GM23338 (cell line): ENCODE data around the gene THBS2. TPM values are rescaled to one million over a fixed set of nuclear protein-coding genes. Genes with fewer than 3 reads are reported as not detected.

ENCODE experiments used
- ATAC-seq: fragments of 200-7000 bp; cut with Tn5 transposase; 3 replicates; pipeline ENCODE4 v1.9.1; 2020
- DNase-seq: peaks from one replicate; pipeline ENCODE4 v3.0.0-alpha.2; 2015; ENCODE audit warnings: low spot score
- H2AFZ ChIP-seq: fragments of 200-600 bp; sonication (generic); 2 replicates; pipeline ENCODE4 v1.8.0; 2016; ENCODE audit warnings: antibody characterized with exemption, mild to moderate bottlenecking, moderate library complexity
- H3F3A ChIP-seq: fragments of 200-600 bp; sonication (generic); replicated peaks from 2 replicates; pipeline ENCODE4 v1.8.0; 2017; ENCODE audit warnings: antibody characterized with exemption, mixed run types, low read depth
- H3K27ac ChIP-seq: fragments of 200-600 bp; sonication (generic); 2 replicates; pipeline ENCODE4 v1.6.1; 2016; ENCODE audit warnings: low read depth
- H3K27me3 ChIP-seq: fragments of 200-600 bp; sonication (generic); 2 replicates; pipeline ENCODE4 v1.8.0; 2016; ENCODE audit warnings: mild to moderate bottlenecking, mixed run types, moderate library complexity; ENCODE audit not compliant: insufficient read depth
- H3K36me3 ChIP-seq: fragments of 200-600 bp; sonication (generic); 2 replicates; pipeline ENCODE4 v1.8.0; 2016; ENCODE audit warnings: mild to moderate bottlenecking; ENCODE audit not compliant: insufficient read depth
- H3K4me1 ChIP-seq: fragments of 200-600 bp; sonication (generic); 2 replicates; pipeline ENCODE4 v1.8.0; 2016; ENCODE audit warnings: mild to moderate bottlenecking, moderate library complexity; ENCODE audit not compliant: insufficient read depth
- H3K4me2 ChIP-seq: fragments of 200-600 bp; sonication (generic); 2 replicates; pipeline ENCODE4 v1.7.1; 2017; ENCODE audit warnings: mixed run types
- H3K4me3 ChIP-seq: fragments of 200-600 bp; sonication (generic); 2 replicates; pipeline ENCODE4 v1.6.1; 2016; ENCODE audit warnings: mixed run types
- H3K79me2 ChIP-seq: fragments of 200-600 bp; sonication (generic); replicated peaks from 2 replicates; pipeline ENCODE4 v1.8.0; 2017; ENCODE audit warnings: mild to moderate bottlenecking; ENCODE audit not compliant: insufficient read depth
- H3K9me2 ChIP-seq: fragments of 200-600 bp; sonication (generic); 2 replicates; pipeline ENCODE4 v1.8.0; 2017; ENCODE audit not compliant: insufficient read depth
- H4K20me1 ChIP-seq: fragments of 200-600 bp; sonication (generic); replicated peaks from 2 replicates; pipeline ENCODE4 v1.8.0; 2017; ENCODE audit warnings: mild to moderate bottlenecking; ENCODE audit not compliant: insufficient read depth
- H3K27ac Mint-ChIP-seq: 2 replicates; pipeline ENCODE4 v1.8.0; 2020; ENCODE audit warnings: inconsistent platforms, mild to moderate bottlenecking, moderate library complexity, mixed read lengths
- H3K27me3 Mint-ChIP-seq: 3 replicates; pipeline ENCODE4 v1.8.0; 2022; ENCODE audit warnings: low read depth, mild to moderate bottlenecking, moderate library complexity, mixed read lengths, inconsistent platforms; ENCODE audit not compliant: insufficient read depth, poor library complexity
- H3K36me3 Mint-ChIP-seq: 3 replicates; pipeline ENCODE4 v1.8.0; 2021; ENCODE audit warnings: low read depth, mild to moderate bottlenecking, inconsistent platforms, moderate library complexity, mixed read lengths
- H3K4me1 Mint-ChIP-seq: 3 replicates; pipeline ENCODE4 v1.8.0; 2020; ENCODE audit warnings: mild to moderate bottlenecking, inconsistent platforms, mixed read lengths
- H3K4me3 Mint-ChIP-seq: 3 replicates; pipeline ENCODE4 v1.8.0; 2021; ENCODE audit warnings: moderate library complexity, mild to moderate bottlenecking, inconsistent platforms, mixed read lengths
- H3K9me3 Mint-ChIP-seq: 3 replicates; pipeline ENCODE4 v1.8.0; 2020; ENCODE audit warnings: moderate library complexity, mild to moderate bottlenecking, inconsistent platforms, mixed read lengths
- ETS1 ChIP-seq: IDR thresholded peaks from 2 replicates; pipeline ENCODE4 v1.6.1; 2016; ENCODE audit warnings: antibody characterized with exemption
- JUNB ChIP-seq: IDR thresholded peaks from one replicate; pipeline ENCODE4 v1.6.1; 2016; ENCODE audit warnings: antibody characterized with exemption; ENCODE audit not compliant: unreplicated experiment
- NANOG ChIP-seq: IDR thresholded peaks from 2 replicates; pipeline ENCODE4 v1.6.1; 2016; ENCODE audit warnings: antibody characterized with exemption, borderline replicate concordance
- ZNF331 ChIP-seq: fragments of 250-450 bp; sonication (Bioruptor Pico); IDR thresholded peaks from 2 replicates; pipeline ENCODE4 v1.5.0; 2020; ENCODE audit warnings: low read depth, mild to moderate bottlenecking, moderate library complexity
- polyA plus RNA-seq: library from polyadenylated mRNA; unstranded; fragments of >200 nt; fragmentation: Nextera tagmentation; extraction: Ambion mirVana; gene quantifications from 2 replicates; pipeline ENCODE4 v1.2.1, GENCODE V29; 2016
- total RNA-seq: library from RNA; depleted of rRNA; stranded (reverse); fragments of >200 nt; shearing (Covaris generic); gene quantifications from 2 replicates; pipeline ENCODE4 v1.2.3, GENCODE V29; 2014
- TF ChIP-seq, protein P1 (sequence below): fragments of 250-450 bp; sonication (Bioruptor Pico); IDR thresholded peaks from 2 replicates; pipeline ENCODE4 v1.5.0; 2020; ENCODE audit warnings: mild to moderate bottlenecking, moderate library complexity

The THBS2 gene
- total and polyA plus RNA-seq, 2 experiments from 2014 or later = 7.9 to 44.7 TPM

DNA sequence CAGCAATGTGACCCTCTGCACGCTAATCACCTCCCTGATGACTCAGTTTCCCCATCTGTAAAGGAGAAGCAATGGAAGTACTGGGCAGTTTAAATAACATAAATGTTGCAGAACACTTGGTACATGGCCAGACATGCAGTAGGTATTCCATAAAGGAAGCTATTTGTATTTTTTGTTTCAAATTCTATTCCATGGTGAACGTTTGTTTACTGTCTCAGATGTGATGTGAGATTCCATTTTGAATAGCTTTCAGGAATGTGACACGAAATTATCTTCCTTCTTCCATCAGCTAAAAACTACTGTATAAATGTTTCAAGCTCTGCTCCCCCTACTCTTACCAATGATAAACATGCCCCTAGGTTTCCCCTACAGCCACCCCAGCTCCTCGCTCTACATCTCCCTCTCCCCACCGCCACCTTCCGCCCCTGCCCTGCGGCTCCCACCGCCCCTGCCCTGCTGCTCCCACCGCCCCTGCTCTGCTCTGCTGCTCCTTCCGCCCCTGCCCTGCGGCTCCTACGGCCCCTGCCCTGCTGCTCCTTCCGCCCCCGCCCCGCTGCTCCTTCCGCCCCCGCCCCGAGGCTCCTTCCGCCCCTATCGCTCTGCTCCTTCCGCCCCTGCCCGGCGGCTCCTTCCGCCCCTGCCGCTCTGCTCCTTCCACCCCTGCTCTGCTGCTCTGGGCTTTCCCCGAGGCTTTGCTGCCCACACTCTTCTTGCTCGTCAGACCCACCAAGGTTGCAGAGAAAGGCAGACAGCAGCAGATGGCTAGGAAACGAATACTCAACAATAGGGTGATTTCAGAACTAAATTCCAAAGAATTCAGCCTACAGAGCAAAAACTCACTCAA lies 78.9 kb downstream of the THBS2 start (continued):
- TF ChIP-seq NANOG = no peak

- H3K9me3 Mint-ChIP-seq = peaks cover under 1% of the 10 kb centered on the region; the same call in 1 of the 3 replicates
- H3K36me3 ChIP-seq = no peaks in the 10 kb centered on the region
- H3K79me2 ChIP-seq = no peaks in the 10 kb centered on the region
- H3K27me3 ChIP-seq = no peaks in the 10 kb centered on the region
- H3K9me2 ChIP-seq = no peaks in the 10 kb centered on the region
- H3F3A ChIP-seq = no peaks in the 10 kb centered on the region
- H3K4me1 ChIP-seq = no peaks in the 10 kb centered on the region
- H3K36me3 Mint-ChIP-seq = no peaks in the 10 kb centered on the region
- H3K27ac ChIP-seq = no peak overlapping the region
- ATAC-seq (no peak), DNase-seq (no peak)
- H3K4me3 Mint-ChIP-seq = no peak overlapping the region
- H2AFZ ChIP-seq = no peak overlapping the region
- H3K27ac Mint-ChIP-seq = no peak overlapping the region
- no peak for TF ChIP-seq ETS1
- no peak for TF ChIP-seq JUNB
- TF ChIP-seq ZNF331 (CRISPR knock-in tag) = no peak
- TF ChIP-seq, protein P1, sequence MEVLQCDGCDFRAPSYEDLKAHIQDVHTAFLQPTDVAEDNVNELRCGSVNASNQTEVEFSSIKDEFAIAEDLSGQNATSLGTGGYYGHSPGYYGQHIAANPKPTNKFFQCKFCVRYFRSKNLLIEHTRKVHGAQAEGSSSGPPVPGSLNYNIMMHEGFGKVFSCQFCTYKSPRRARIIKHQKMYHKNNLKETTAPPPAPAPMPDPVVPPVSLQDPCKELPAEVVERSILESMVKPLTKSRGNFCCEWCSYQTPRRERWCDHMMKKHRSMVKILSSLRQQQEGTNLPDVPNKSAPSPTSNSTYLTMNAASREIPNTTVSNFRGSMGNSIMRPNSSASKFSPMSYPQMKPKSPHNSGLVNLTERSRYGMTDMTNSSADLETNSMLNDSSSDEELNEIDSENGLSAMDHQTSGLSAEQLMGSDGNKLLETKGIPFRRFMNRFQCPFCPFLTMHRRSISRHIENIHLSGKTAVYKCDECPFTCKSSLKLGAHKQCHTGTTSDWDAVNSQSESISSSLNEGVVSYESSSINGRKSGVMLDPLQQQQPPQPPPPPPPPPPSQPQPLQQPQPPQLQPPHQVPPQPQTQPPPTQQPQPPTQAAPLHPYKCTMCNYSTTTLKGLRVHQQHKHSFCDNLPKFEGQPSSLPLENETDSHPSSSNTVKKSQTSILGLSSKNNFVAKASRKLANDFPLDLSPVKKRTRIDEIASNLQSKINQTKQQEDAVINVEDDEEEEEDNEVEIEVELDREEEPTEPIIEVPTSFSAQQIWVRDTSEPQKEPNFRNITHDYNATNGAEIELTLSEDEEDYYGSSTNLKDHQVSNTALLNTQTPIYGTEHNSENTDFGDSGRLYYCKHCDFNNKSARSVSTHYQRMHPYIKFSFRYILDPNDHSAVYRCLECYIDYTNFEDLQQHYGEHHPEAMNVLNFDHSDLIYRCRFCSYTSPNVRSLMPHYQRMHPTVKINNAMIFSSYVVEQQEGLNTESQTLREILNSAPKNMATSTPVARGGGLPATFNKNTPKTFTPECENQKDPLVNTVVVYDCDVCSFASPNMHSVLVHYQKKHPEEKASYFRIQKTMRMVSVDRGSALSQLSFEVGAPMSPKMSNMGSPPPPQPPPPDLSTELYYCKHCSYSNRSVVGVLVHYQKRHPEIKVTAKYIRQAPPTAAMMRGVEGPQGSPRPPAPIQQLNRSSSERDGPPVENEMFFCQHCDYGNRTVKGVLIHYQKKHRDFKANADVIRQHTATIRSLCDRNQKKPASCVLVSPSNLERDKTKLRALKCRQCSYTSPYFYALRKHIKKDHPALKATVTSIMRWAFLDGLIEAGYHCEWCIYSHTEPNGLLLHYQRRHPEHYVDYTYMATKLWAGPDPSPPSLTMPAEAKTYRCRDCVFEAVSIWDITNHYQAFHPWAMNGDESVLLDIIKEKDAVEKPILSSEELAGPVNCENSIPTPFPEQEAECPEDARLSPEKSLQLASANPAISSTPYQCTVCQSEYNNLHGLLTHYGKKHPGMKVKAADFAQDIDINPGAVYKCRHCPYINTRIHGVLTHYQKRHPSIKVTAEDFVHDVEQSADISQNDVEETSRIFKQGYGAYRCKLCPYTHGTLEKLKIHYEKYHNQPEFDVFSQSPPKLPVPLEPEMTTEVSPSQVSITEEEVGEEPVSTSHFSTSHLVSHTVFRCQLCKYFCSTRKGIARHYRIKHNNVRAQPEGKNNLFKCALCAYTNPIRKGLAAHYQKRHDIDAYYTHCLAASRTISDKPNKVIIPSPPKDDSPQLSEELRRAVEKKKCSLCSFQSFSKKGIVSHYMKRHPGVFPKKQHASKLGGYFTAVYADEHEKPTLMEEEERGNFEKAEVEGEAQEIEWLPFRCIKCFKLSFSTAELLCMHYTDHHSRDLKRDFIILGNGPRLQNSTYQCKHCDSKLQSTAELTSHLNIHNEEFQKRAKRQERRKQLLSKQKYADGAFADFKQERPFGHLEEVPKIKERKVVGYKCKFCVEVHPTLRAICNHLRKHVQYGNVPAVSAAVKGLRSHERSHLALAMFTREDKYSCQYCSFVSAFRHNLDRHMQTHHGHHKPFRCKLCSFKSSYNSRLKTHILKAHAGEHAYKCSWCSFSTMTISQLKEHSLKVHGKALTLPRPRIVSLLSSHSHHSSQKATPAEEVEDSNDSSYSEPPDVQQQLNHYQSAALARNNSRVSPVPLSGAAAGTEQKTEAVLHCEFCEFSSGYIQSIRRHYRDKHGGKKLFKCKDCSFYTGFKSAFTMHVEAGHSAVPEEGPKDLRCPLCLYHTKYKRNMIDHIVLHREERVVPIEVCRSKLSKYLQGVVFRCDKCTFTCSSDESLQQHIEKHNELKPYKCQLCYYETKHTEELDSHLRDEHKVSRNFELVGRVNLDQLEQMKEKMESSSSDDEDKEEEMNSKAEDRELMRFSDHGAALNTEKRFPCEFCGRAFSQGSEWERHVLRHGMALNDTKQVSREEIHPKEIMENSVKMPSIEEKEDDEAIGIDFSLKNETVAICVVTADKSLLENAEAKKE = no peak
- H3K27me3 Mint-ChIP-seq = peaks cover 5% of the 10 kb centered on the region
- H3K4me2 ChIP-seq = no peak overlapping the region
- no peak overlapping the region for H3K4me3 ChIP-seq
- no peaks in the 10 kb centered on the region for H4K20me1 ChIP-seq
- peaks cover 4% of the 10 kb centered on the region for H3K4me1 Mint-ChIP-seq
Observed at GRCh38 chr6:169173532-169174268, 79.9 kb downstream of the THBS2 start.
